Astrocyte of the spinal cord (primary cell): ENCODE data around the gene PIEZO1.

Experiments used
- DNase-seq: peaks from one replicate; pipeline ENCODE4 v3.0.0; 2011; ENCODE audit warnings: low read depth, low spot score
- H3K4me3 ChIP-seq: 2 replicates; pipeline ENCODE4 v1.5.1; 2011; ENCODE audit warnings: low read depth, mild to moderate bottlenecking, low read length, moderate library complexity
- in situ Hi-C: cut with HindIII; loops from 2 replicates; pipeline ENCODE4 v1.10.0; 2017; ENCODE audit warnings: low sequenced_read_pairs
- TF ChIP-seq, protein P1 (sequence below): IDR thresholded peaks from 2 replicates; pipeline ENCODE4 v1.5.1; 2012; ENCODE audit warnings: low read depth, mild to moderate bottlenecking, low read length, inconsistent platforms

Gene PIEZO1

DNA sequence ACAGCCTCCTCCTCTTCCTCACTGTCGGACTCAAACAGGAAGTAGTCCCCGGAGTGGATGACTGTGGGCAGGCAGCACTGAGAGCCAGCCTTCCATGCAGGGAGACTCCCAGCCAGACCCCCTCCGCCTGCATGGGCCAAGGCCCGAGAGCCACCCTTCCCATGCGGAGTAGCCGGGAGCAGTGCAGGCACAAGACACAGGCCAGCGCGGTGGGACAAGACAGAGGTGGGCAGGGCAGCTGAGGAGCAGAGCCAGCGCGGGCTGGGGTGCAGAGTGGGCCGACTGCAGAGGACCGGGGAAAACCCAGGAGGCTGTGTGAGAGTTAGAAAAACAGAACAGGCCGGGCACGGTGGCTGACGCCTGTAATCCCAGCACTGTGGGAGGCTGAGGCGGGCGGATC, 61.1 kb downstream of the PIEZO1 start:
- TF ChIP-seq, protein P1, sequence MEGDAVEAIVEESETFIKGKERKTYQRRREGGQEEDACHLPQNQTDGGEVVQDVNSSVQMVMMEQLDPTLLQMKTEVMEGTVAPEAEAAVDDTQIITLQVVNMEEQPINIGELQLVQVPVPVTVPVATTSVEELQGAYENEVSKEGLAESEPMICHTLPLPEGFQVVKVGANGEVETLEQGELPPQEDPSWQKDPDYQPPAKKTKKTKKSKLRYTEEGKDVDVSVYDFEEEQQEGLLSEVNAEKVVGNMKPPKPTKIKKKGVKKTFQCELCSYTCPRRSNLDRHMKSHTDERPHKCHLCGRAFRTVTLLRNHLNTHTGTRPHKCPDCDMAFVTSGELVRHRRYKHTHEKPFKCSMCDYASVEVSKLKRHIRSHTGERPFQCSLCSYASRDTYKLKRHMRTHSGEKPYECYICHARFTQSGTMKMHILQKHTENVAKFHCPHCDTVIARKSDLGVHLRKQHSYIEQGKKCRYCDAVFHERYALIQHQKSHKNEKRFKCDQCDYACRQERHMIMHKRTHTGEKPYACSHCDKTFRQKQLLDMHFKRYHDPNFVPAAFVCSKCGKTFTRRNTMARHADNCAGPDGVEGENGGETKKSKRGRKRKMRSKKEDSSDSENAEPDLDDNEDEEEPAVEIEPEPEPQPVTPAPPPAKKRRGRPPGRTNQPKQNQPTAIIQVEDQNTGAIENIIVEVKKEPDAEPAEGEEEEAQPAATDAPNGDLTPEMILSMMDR = no peak
- in situ Hi-C loops = no loop called here
- DNase-seq = no peak
- H3K4me3 ChIP-seq = no peak overlapping the region

DNA sequence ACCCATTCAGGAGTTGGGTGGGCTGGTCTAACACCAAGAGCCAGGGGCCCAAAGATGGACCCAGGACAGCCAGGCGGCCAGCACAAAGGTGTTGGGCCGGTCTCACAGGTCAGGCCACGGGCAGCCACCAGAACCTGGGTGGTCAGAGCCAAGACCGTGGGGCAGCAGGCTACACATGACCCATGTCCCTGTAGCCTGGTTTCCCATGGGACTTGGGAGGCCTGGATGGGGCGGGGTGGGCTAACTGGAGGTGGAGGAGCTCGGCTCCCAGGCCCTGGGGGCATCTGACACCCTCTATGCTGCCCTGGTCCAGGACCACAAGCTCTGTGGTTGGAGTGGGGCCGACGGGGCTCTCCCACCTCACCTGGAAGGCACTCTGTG, 61.5 kb downstream of the PIEZO1 start:
- no peak overlapping the region for H3K4me3 ChIP-seq
- TF ChIP-seq, protein P1 = no peak
- DNase-seq = no peak
- in situ Hi-C loops = no loop called here

DNA sequence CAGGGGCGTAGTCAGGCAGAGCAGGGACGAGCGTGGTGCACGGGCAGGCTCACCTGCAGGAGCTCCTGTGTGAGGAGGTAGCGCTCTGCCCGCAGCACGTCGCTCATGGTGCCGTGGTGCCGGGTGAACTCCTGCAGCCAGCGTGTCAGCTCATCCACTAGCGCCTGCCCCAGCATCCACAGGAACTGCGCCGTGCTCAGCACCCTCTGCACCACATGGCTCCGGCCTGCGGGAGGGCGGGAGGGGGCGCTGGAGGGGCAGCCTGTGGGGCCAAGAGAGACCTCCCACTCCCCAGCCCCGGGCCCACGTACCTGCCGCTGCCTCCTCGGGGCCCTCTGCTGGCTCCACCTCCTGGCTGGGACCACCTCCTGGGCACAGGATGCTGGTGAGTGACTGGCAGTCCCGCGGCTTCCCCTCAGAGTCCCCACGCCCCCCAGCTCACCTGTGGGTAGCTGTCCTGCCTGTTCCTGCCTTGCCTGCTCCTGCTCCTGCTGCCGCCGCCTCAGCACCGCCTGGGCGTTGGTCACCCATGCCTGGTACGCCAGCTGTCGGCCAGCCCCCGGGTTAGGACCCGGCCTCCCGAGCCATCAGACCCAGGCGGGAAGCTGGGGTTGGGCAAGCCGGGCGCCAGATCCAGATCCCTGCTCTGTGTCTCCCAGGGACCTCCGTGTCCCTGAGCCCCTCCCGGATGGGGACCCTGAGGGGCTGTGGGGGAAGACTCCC, 62.1 kb downstream of the PIEZO1 start:
- in situ Hi-C loops = no loop called here
- DNase-seq = no peak
- no peak overlapping the region for H3K4me3 ChIP-seq
- TF ChIP-seq, protein P1 = no peak

DNA sequence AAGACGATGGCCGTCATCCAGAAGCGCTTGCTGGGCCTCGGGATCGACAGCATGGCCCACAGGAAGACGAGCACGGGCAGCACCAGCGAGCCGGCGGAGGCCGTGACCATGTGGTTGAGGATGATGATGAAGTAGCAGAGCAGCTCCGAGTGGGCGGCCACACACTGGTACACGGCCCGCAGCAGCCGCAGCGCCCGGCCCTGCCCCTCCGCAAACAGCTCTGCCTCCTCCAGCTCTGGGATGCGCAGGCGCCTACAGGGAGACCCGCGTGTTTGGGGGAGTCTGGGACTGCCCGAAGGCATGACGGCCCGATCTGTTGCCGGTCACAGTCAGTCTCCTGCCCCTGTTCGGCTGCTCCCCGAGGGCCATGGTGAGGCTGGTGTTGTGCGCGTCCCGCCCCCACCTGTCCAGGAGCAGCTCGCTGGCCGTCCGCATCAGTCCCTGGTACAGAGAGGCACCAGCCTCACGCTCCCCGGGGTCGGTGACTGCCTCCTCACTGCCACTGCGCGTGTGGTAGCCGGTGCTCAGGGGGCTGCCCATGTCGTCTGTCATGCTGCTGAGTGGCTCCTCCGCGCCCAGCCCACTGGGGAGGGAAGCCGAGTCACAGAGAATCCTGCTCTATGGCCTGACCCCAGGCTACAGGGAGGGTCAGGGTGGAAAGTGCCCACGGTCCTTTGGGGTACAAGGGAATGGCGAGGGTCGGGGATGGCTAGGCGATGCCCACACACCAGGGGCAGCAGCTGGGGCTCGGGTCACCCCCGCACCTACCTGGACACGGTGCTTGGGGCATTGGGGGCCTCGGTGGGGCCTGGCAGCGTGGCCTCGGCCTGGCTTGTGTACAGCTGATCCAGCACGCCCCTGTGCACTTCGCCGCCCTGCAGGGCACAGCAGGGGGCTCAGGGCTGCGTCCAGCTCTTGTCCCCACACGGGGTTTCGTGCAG, 62.9 kb downstream of the PIEZO1 start:
- H3K4me3 ChIP-seq = no peak overlapping the region
- TF ChIP-seq, protein P1 = no peak
- DNase-seq = no peak
- in situ Hi-C loops = no loop called here

DNA sequence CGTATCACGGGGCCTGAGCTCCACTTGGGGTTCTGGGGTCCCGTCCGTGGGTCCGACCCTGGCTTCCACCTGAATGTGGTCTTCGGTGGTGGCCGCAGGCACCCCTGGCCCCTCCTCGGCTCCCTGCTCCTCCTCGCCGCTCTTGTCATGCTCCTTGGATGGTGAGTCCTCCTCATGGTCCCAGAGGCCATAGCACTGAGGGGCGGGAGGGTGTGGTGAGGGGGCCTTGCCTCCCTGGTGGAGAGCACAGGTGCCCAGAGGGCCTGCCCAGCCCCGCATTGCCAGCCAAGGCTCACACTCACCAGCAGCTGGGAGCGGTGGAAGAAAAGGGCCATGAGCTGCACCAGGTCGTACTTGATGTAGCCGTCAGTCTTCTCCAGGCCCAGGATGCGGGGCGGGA, 63.8 kb downstream of the PIEZO1 start:
- DNase-seq = no peak
- in situ Hi-C loops = no loop called here
- TF ChIP-seq, protein P1 = no peak
- H3K4me3 ChIP-seq = no peak overlapping the region

DNA sequence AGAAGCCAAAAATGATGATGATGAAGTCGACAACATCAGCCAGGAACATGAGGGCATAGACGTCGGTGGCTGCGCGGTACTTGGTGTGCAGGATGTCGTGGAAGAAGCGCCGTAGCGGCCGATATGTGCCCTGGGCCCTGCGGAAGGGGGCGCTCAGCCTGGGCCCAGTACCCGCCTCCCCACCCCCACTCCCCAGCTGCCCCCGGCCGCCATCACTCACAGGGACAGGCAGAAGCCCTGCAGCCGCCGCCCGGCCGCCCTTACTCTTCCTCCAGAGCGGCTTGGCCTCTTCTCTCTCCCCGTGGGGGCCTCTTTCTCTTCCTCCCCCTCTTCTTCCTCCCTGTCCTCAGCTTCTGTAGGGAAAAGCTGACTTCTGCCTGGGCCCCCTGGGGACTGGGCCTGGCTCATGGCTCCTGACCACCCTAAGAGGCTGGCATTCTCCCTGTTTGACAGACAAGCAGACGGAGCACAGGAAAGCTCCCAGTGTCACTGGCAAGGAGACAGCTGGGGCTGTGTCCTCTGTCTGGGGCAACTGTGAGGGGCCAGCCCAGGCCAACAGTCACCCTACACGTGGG, 64.5 kb downstream of the PIEZO1 start:
- TF ChIP-seq, protein P1 = no peak
- no peak for DNase-seq
- in situ Hi-C loops = no loop called here
- no peak overlapping the region for H3K4me3 ChIP-seq
